Measurements from ENCODE around the gene FEZ2. TPM values are rescaled to one million over a fixed set of nuclear protein-coding genes. Genes with fewer than 3 reads are reported as not detected.

Gene FEZ2
- total and polyA plus RNA-seq, 10 of the 15 experiments (the other 5 are each of a cell fraction or from before 2014, with no cell fraction given): 3.0 to 15.4 (median 6.6) TPM

GRCh38 chr2:36618381-36618780 lies 20.4 kb upstream of the FEZ2 start (continued):
- TF ChIP-seq SKIL (IDR thresholded peaks at IDR 0.05; ENCODE audit: low read depth, poor library complexity, severe bottlenecking): no peak
- TF ChIP-seq NR2C1 (IDR thresholded peaks at IDR 0.05): no peak
- TF ChIP-seq CTCF (IDR thresholded peaks at IDR 0.05 in 2 of 3, conservative IDR thresholded peaks at IDR 0.05 in 1 of 3; ENCODE audit: control insufficient read depth in 2 of 3, extremely low read depth in 1 of 3, insufficient read depth in 1 of 3, low read depth in 3 of 3, low read length in 3 of 3): no peak
- TF ChIP-seq ETV6 (conservative IDR thresholded peaks at IDR 0.05 in 1 of 2, IDR thresholded peaks at IDR 0.05 in 1 of 2; ENCODE audit: borderline replicate concordance in 1 of 2, low read depth in 1 of 2): no peak
- no peak for TF ChIP-seq BCLAF1 (IDR thresholded peaks at IDR 0.05)
- TF ChIP-seq CREB1 (IDR thresholded peaks at IDR 0.05; ENCODE audit: low read depth): no peak
- TF ChIP-seq HDAC2 (IDR thresholded peaks at IDR 0.05): no peak
- no peak for TF ChIP-seq E2F4 (IDR thresholded peaks at IDR 0.05; ENCODE audit: low read depth, low read length)
- no peak for TF ChIP-seq ZSCAN29 (IDR thresholded peaks at IDR 0.05)
- no peak for TF ChIP-seq PML (IDR thresholded peaks at IDR 0.05; ENCODE audit: low read length)
- 0 out of 2 replicates have a peak, but pooled peaks have one; percentile 22 for TF ChIP-seq IKZF1 (conservative IDR thresholded peaks at IDR 0.05)
- TF ChIP-seq SUPT20H (IDR thresholded peaks at IDR 0.05; ENCODE audit: borderline replicate concordance, control insufficient read depth, low read depth, low read length): no peak
- TF ChIP-seq ATF7 (IDR thresholded peaks at IDR 0.05; ENCODE audit: low read depth): no peak
- no peak for TF ChIP-seq SIN3A (IDR thresholded peaks at IDR 0.05; ENCODE audit: low read depth, low read length)
- no peak for TF ChIP-seq POU2F2 (IDR thresholded peaks at IDR 0.05; ENCODE audit: borderline replicate concordance, low read depth, low read length)
- no peak for TF ChIP-seq SUZ12 (IDR thresholded peaks at IDR 0.05; ENCODE audit: unreplicated experiment)
- TF ChIP-seq LARP7 (IDR thresholded peaks at IDR 0.05): no peak
- TF ChIP-seq STAT1 (conservative IDR thresholded peaks at IDR 0.05): no peak
- no peak for TF ChIP-seq GATAD2B (conservative IDR thresholded peaks at IDR 0.05; ENCODE audit: low read depth)
- peak; percentile 56 for TF ChIP-seq USF2 (IDR thresholded peaks at IDR 0.05; ENCODE audit: borderline replicate concordance, low read depth, low read length)
- no peak for TF ChIP-seq TBL1XR1 (IDR thresholded peaks at IDR 0.05; ENCODE audit: low read depth, low read length)
- peak; percentile 49; the same call in 1 of the 2 replicates for TF ChIP-seq CREM (IDR thresholded peaks at IDR 0.05; ENCODE audit: low read depth)
- TF ChIP-seq SIX5 (IDR thresholded peaks at IDR 0.05; ENCODE audit: low read depth, low read length, severe bottlenecking): peak; percentile 87
- TF ChIP-seq POLR2AphosphoS5 (IDR thresholded peaks at IDR 0.05; ENCODE audit: low read length): no peak

Measured in GM12878 (cell line).